Esophagus squamous epithelium (tissue), 5 donors: ENCODE data around the gene HEG1. TPM values are rescaled to one million over a fixed set of nuclear protein-coding genes. Genes with fewer than 3 reads are reported as not detected.

Experiments used
- DNase-seq: peaks from one replicate; lab custom pipeline; 2025; lab: John Stamatoyannopoulos, UW
- H3K27ac ChIP-seq, 4 donors: fragments of 200-600 bp; sonication (generic); one replicate each; pipeline ENCODE4 v1.5.1; 2016 to 2019; ENCODE audit warnings: mild to moderate bottlenecking in 1 of 4
- H3K27me3 ChIP-seq, 4 donors: fragments of 200-600 bp; sonication (generic); 1 replicate in 3 of 4; 2 replicates in 1 of 4; pipeline versions ENCODE4 v1.5.1 to v1.6.0; 2017 to 2021; ENCODE audit warnings: antibody characterized with exemption in 1 of 4
- H3K36me3 ChIP-seq, 3 donors: fragments of 200-600 bp; sonication (generic); one replicate each; pipeline ENCODE4 v1.5.1; 2016 to 2019
- H3K4me1 ChIP-seq, 3 donors: fragments of 200-600 bp; sonication (generic); one replicate each; pipeline ENCODE4 v1.5.1; 2017 to 2019
- H3K4me3 ChIP-seq, 4 donors: fragments of 200-600 bp; sonication (generic); 1 replicate in 3 of 4; 2 replicates in 1 of 4; pipeline ENCODE4 v1.5.1; 2016 to 2019; ENCODE audit warnings: mild to moderate bottlenecking in 2 of 4, moderate library complexity in 1 of 4
- H3K9me3 ChIP-seq, 3 donors: fragments of 200-600 bp; sonication (generic); one replicate each; pipeline ENCODE4 v1.5.1; 2016 to 2019
- CTCF ChIP-seq, 6 experiments: fragments of 450-650 bp in 4 of 6; fragments of 200-600 bp in 2 of 6; sonication (generic) in 2 of 6; IDR thresholded peaks; one replicate each; pipeline ENCODE4 v1.5.1; 2016 to 2019; ENCODE audit warnings: antibody characterized with exemption in 6 of 6, mild to moderate bottlenecking in 4 of 6, moderate library complexity in 4 of 6
- POLR2A ChIP-seq, 4 donors: fragments of 450-650 bp; IDR thresholded peaks; one replicate each; pipeline ENCODE4 v1.6.1; 2017; ENCODE audit warnings: antibody characterized with exemption in 4 of 4, mild to moderate bottlenecking in 4 of 4, moderate library complexity in 3 of 4
- WGBS, 2 donors: methylation state at CpG; one replicate each; pipeline ENCODE4 v1.1.5; 2018; 5-methylcytosine and 5-hydroxymethylcytosine counted together
- intact Hi-C: fragments of 100-400 bp; cut with DNase I; formaldehyde crosslinking; loops from one replicate; pipeline ENCODE4 v1.15.0; 2022
- total RNA-seq, 4 donors: library from RNA; depleted of rRNA; stranded (reverse); fragments of >200 nt; gene quantifications; one replicate each; pipeline ENCODE4 v1.1.0, GENCODE V29; 2016
- donor health status: DM: yes; HTN: yes; CAD: no.

The HEG1 gene
- total RNA-seq, 4 donors from 2014 or later = 13.3 to 37.2 (median 22.5) TPM

GRCh38 chr3:124995460-124995994 is 60.3 kb downstream of the HEG1 start:
- H3K27me3 ChIP-seq = no peaks in the 10 kb centered on the region
- no peaks in the 10 kb centered on the region for H3K9me3 ChIP-seq
- peak overlapping the region in 3 of 4 donors; percentile 43 to 66 (median 63) for H3K27ac ChIP-seq
- H3K4me3 ChIP-seq = no peak overlapping the region
- H3K4me1 ChIP-seq = peaks cover 0 to 43% (median 17%) of the 10 kb centered on the region in 3 donors
- H3K36me3 ChIP-seq = peaks cover 6 to 99% (median 9%) of the 10 kb centered on the region in 3 donors
- DNase-seq = no peak
- 50 to 56% methylated on average over 6 of the region's 6 CpGs for WGBS, 2 donors
- no peak for TF ChIP-seq POLR2A (IDR thresholded peaks at IDR 0.05)
- peak; percentile 51 to 81 (median 64) for TF ChIP-seq CTCF (IDR thresholded peaks at IDR 0.05)
- intact Hi-C loops = loop anchor here (5.0 kb wide), 1 partner anchor 442 kb away; no protein-coding TSS in a partner anchor

GRCh38 chr3:124993466-124993865 is 62.3 kb downstream of the HEG1 start:
- WGBS, 2 donors = 53 to 65% methylated on average over 7 of the region's 7 CpGs
- Histone ChIP-seq H3K9me3 (no peaks in the 10 kb centered on the region), H3K36me3 (peaks cover 8 to 99% (median 9%) of the 10 kb centered on the region in 3 donors), H3K27me3 (no peaks in the 10 kb centered on the region), H3K27ac (peak overlapping the region in 3 of 4 donors; percentile 19 to 30 (median 26)), H3K4me1 (peaks cover 0 to 23% (median 0%) of the 10 kb centered on the region in 3 donors), H3K4me3 (no peak overlapping the region)
- DNase-seq = no peak
- intact Hi-C loops = no loop called here
- TF ChIP-seq POLR2A (IDR thresholded peaks at IDR 0.05) (no peak), CTCF (IDR thresholded peaks at IDR 0.05) (no peak)

- intact Hi-C loops = no loop called here
- Histone ChIP-seq H3K4me1 (peaks cover 0 to 19% (median 0%) of the 10 kb centered on the region in 3 donors), H3K27me3 (no peaks in the 10 kb centered on the region), H3K27ac (no peak overlapping the region), H3K4me3 (no peak overlapping the region), H3K36me3 (peaks cover 0 to 97% (median 8%) of the 10 kb centered on the region in 3 donors), H3K9me3 (no peaks in the 10 kb centered on the region)
- DNase-seq = no peak
- 94 to 95% methylated on average over 3 to 4 of the region's 5 CpGs for WGBS, 2 donors
- no peak for TF ChIP-seq POLR2A (IDR thresholded peaks at IDR 0.05)
- TF ChIP-seq CTCF (IDR thresholded peaks at IDR 0.05) = no peak
These were observed 63.8 kb downstream of the HEG1 start for GRCh38 chr3:124992041-124992440.

- Histone ChIP-seq H3K9me3 (no peaks in the 10 kb centered on the region), H3K27me3 (no peaks in the 10 kb centered on the region), H3K27ac (peak overlapping the region; percentile 48 to 81 (median 72)), H3K4me3 (no peak overlapping the region), H3K36me3 (peaks cover 0 to 60% (median 13%) of the 10 kb centered on the region in 3 donors), H3K4me1 (peaks cover 0 to 35% (median 14%) of the 10 kb centered on the region in 3 donors)
- no peak for DNase-seq
- TF ChIP-seq POLR2A (IDR thresholded peaks at IDR 0.05) (no peak), CTCF (IDR thresholded peaks at IDR 0.05) (peak in 4 of 6 experiments; percentile 15 to 45 (median 34))
- intact Hi-C loops = no loop called here
- 49 to 69% methylated on average over 7 of the region's 7 CpGs for WGBS, 2 donors
These were observed 69.3 kb downstream of the HEG1 start for GRCh38 chr3:124986192-124987143.
